PC-3 (cell line): ENCODE data around the gene STRN4.

Experiments used
- EZH2 ChIP-seq: fragments of 300-600 bp; sonication (generic); IDR thresholded peaks from one replicate; pipeline ENCODE4 v1.6.1; 2017; ENCODE audit warnings: antibody characterized with exemption, mild to moderate bottlenecking, low read length; ENCODE audit not compliant: unreplicated experiment
- EZH2phosphoT487 ChIP-seq: fragments of 300-600 bp; sonication (generic); IDR thresholded peaks from 2 replicates; pipeline ENCODE4 v1.6.1; 2018; ENCODE audit warnings: mild to moderate bottlenecking, antibody characterized with exemption, low read length, borderline replicate concordance
- TF ChIP-seq, protein P1 (sequence below): fragments of 300-600 bp; sonication (generic); conservative IDR thresholded peaks from 2 replicates; pipeline ENCODE4 v1.5.1; 2017; ENCODE audit warnings: antibody characterized with exemption, low read depth, mild to moderate bottlenecking, low read length

GRCh38 chr19:46723023-46723461 is 23.2 kb downstream of the STRN4 start:
- TF ChIP-seq, protein P1, sequence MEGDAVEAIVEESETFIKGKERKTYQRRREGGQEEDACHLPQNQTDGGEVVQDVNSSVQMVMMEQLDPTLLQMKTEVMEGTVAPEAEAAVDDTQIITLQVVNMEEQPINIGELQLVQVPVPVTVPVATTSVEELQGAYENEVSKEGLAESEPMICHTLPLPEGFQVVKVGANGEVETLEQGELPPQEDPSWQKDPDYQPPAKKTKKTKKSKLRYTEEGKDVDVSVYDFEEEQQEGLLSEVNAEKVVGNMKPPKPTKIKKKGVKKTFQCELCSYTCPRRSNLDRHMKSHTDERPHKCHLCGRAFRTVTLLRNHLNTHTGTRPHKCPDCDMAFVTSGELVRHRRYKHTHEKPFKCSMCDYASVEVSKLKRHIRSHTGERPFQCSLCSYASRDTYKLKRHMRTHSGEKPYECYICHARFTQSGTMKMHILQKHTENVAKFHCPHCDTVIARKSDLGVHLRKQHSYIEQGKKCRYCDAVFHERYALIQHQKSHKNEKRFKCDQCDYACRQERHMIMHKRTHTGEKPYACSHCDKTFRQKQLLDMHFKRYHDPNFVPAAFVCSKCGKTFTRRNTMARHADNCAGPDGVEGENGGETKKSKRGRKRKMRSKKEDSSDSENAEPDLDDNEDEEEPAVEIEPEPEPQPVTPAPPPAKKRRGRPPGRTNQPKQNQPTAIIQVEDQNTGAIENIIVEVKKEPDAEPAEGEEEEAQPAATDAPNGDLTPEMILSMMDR: no peak
- TF ChIP-seq EZH2phosphoT487: no peak
- TF ChIP-seq EZH2: no peak
